ENCODE data around the gene CLSTN2.

The CLSTN2 gene

DNA sequence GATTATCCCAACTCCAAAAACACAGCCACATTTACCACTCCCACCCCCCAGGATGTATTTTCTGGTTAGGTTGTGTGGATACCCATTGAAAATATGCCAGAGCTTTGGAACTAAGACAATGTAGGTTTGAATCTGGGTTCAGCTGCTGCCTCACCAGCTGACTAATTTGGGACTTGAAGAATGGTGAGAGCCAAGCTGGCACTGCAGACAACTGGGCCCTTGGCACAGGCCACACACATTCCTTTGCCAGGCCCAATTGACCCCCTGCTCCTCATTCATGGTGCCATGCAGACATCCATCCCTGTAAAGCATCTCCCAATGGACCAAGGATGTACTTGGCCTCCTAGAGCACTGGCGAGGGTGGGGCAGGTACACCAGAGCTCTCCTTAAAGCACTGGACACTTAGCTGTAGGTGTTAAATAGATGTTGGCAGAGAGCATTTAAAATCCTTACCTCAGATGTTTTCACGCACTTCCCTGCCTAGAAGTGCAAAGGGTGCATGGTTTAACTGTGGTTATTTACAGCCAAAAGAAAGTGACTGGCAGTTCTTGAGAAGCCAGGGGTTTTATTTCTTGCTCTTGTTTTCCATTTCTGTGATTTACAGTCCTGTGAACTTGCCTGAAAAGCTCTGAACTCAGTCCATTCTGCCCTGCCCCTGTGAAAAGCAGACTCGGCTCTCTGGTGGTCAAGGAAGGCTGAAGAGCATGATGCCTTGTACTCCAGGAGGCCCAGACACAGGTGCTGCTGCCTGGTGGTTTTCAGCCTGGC is 138.5 kb downstream of the CLSTN2 start:
- no peak for TF ChIP-seq SP1 (IDR thresholded peaks at IDR 0.05)
- TF ChIP-seq, protein P1, sequence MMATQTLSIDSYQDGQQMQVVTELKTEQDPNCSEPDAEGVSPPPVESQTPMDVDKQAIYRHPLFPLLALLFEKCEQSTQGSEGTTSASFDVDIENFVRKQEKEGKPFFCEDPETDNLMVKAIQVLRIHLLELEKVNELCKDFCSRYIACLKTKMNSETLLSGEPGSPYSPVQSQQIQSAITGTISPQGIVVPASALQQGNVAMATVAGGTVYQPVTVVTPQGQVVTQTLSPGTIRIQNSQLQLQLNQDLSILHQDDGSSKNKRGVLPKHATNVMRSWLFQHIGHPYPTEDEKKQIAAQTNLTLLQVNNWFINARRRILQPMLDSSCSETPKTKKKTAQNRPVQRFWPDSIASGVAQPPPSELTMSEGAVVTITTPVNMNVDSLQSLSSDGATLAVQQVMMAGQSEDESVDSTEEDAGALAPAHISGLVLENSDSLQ (IDR thresholded peaks at IDR 0.05): no peak
- no peak for TF ChIP-seq FOXK2 (IDR thresholded peaks at IDR 0.05)
- no peak for TF ChIP-seq LEF1 (IDR thresholded peaks at IDR 0.05; ENCODE audit: borderline replicate concordance)
- no peak for TF ChIP-seq ZNF384 (IDR thresholded peaks at IDR 0.05)
- no peak for TF ChIP-seq SUZ12 (IDR thresholded peaks at IDR 0.05)
- no peak for TF ChIP-seq BHLHE40 (IDR thresholded peaks at IDR 0.05; ENCODE audit: borderline replicate concordance)
- TF ChIP-seq FOXA1 (IDR thresholded peaks at IDR 0.05): no peak
- no peak for TF ChIP-seq NFRKB (IDR thresholded peaks at IDR 0.05)
- no peak for TF ChIP-seq L3MBTL2 (conservative IDR thresholded peaks at IDR 0.05)
- TF ChIP-seq FOXM1 (IDR thresholded peaks at IDR 0.05; ENCODE audit: borderline replicate concordance): no peak
- TF ChIP-seq ELF4 (IDR thresholded peaks at IDR 0.05): no peak
- TF ChIP-seq TARDBP (IDR thresholded peaks at IDR 0.05): no peak
- no peak for DNase-seq (ENCODE audit: extremely low spot score)
- CTCF ChIA-PET: no interaction called here
- POLR2A ChIA-PET: no interaction called here

- ChIA-PET POLR2A (no interaction called here), CTCF (no interaction called here)
- DNase-seq (ENCODE audit: extremely low spot score): no peak
- no peak for TF ChIP-seq HDGF (IDR thresholded peaks at IDR 0.05; ENCODE audit: borderline replicate concordance)
- TF ChIP-seq ZNF384 (IDR thresholded peaks at IDR 0.05): no peak
- no peak for TF ChIP-seq TARDBP (IDR thresholded peaks at IDR 0.05)
- TF ChIP-seq SP1 (IDR thresholded peaks at IDR 0.05): no peak
These were observed 141.6 kb downstream of the CLSTN2 start for GRCh38 chr3:140076552-140076951.

DNA sequence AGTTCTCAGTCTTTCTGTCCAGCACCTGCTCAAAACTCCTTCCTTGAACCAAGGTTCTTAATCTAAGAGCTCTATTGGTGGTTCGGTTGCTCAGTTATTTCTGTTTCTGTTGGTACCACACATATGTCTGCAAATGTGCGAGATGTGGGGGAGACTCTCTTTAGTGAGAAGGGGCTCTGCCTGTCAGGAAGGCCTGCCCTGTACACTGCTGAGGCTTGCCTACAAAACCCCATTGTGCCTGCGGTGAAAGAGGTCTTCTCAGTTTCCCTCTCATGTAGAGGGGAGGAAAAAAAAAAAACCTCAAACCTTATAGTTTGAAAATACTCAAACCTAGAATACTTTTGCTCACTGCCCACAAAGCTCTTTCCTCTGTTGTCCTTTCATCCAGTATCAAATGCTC is 142.4 kb downstream of the CLSTN2 start:
- TF ChIP-seq NFRKB (IDR thresholded peaks at IDR 0.05): no peak
- TF ChIP-seq CTBP1 (IDR thresholded peaks at IDR 0.05; ENCODE audit: borderline replicate concordance): no peak
- TF ChIP-seq BHLHE40 (IDR thresholded peaks at IDR 0.05; ENCODE audit: borderline replicate concordance): no peak
- no peak for TF ChIP-seq TARDBP (IDR thresholded peaks at IDR 0.05)
- no peak for TF ChIP-seq SUZ12 (IDR thresholded peaks at IDR 0.05)
- TF ChIP-seq FOXM1 (IDR thresholded peaks at IDR 0.05; ENCODE audit: borderline replicate concordance): no peak
- no peak for TF ChIP-seq SP1 (IDR thresholded peaks at IDR 0.05)
- TF ChIP-seq LEF1 (IDR thresholded peaks at IDR 0.05; ENCODE audit: borderline replicate concordance): no peak
- TF ChIP-seq ARNT (IDR thresholded peaks at IDR 0.05): no peak
- no peak for TF ChIP-seq FOXA1 (IDR thresholded peaks at IDR 0.05)
- no peak for DNase-seq (ENCODE audit: extremely low spot score)
- POLR2A ChIA-PET: no interaction called here
- CTCF ChIA-PET: no interaction called here

DNA sequence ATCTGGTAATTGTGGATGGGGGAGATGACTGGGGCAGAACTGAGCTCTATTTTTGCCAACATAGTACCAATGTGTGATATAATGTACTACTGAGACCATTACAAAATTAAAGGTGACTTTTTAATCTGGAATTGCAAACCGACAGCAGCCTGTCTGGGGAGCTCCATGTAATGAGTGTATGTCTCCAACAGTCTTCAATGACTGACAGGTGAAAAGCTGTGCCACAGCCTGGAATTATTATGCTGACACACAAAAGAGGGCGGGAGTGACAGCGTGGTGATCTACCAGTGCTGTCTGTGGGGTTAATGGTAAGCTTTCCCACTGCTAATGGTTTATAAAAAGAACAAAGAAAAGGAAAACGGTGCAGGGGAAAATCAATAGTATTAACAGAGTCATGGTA is 143.4 kb downstream of the CLSTN2 start:
- POLR2A ChIA-PET: interaction anchor here (1.1 kb wide), 1 partner anchor 9 kb away, joined by 3 read pairs; no protein-coding TSS in a partner anchor
- TF ChIP-seq SP1 (IDR thresholded peaks at IDR 0.05): no peak
- TF ChIP-seq CTBP1 (IDR thresholded peaks at IDR 0.05; ENCODE audit: borderline replicate concordance): no peak
- TF ChIP-seq BHLHE40 (IDR thresholded peaks at IDR 0.05; ENCODE audit: borderline replicate concordance): no peak
- TF ChIP-seq SUZ12 (IDR thresholded peaks at IDR 0.05): no peak
- TF ChIP-seq L3MBTL2 (conservative IDR thresholded peaks at IDR 0.05): no peak
- TF ChIP-seq, protein P1 (IDR thresholded peaks at IDR 0.05): no peak
- TF ChIP-seq TARDBP (IDR thresholded peaks at IDR 0.05): no peak
- no peak for TF ChIP-seq FOXM1 (IDR thresholded peaks at IDR 0.05; ENCODE audit: borderline replicate concordance)
- TF ChIP-seq FOXA1 (IDR thresholded peaks at IDR 0.05): no peak
- no peak for TF ChIP-seq LEF1 (IDR thresholded peaks at IDR 0.05; ENCODE audit: borderline replicate concordance)
- no peak for TF ChIP-seq HDGF (IDR thresholded peaks at IDR 0.05; ENCODE audit: borderline replicate concordance)
- no peak for TF ChIP-seq ZNF384 (IDR thresholded peaks at IDR 0.05)
- no peak for DNase-seq (ENCODE audit: extremely low spot score)
- CTCF ChIA-PET: no interaction called here

DNA sequence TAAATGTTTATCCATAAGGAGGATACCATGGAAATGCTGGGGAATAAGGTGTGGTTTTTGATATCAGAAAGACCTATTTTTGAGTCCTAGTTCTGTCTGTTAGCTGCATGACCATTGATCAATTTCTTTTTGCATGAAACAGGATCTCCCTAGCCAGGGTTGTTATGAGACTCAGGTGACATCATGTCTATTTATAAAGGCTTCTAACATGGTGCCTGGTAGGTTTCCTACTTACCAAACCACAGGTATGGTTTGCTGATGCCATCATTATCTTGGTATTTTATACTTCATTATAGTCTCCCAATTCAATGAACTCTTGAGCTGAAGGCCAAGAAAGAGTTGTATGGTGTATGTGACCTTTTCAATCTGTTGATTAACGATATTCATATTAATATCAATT is 144.0 kb downstream of the CLSTN2 start:
- ChIA-PET CTCF (no interaction called here), POLR2A (interaction anchor here (1.1 kb wide), 1 partner anchor 8 kb away, joined by 3 read pairs; no protein-coding TSS in a partner anchor)
- no peak for DNase-seq (ENCODE audit: extremely low spot score)
- TF ChIP-seq ELF4 (IDR thresholded peaks at IDR 0.05) (no peak), CTBP1 (IDR thresholded peaks at IDR 0.05; ENCODE audit: borderline replicate concordance) (no peak), ARNT (IDR thresholded peaks at IDR 0.05) (no peak), HDGF (IDR thresholded peaks at IDR 0.05; ENCODE audit: borderline replicate concordance) (no peak), BHLHE40 (IDR thresholded peaks at IDR 0.05; ENCODE audit: borderline replicate concordance) (no peak), TARDBP (IDR thresholded peaks at IDR 0.05) (no peak), FOXA1 (IDR thresholded peaks at IDR 0.05) (no peak), LEF1 (IDR thresholded peaks at IDR 0.05; ENCODE audit: borderline replicate concordance) (no peak), NFRKB (IDR thresholded peaks at IDR 0.05) (no peak), FOXM1 (IDR thresholded peaks at IDR 0.05; ENCODE audit: borderline replicate concordance) (no peak)

GRCh38 chr3:140081887-140082286 is 146.9 kb downstream of the CLSTN2 start:
- TF ChIP-seq TARDBP (IDR thresholded peaks at IDR 0.05): no peak
- TF ChIP-seq, protein P1 (IDR thresholded peaks at IDR 0.05): 0 out of 2 replicates have a peak, but pooled peaks have one; percentile 19
- ChIA-PET CTCF (no interaction called here), POLR2A (no interaction called here)
- peak; percentile 9 for DNase-seq (ENCODE audit: extremely low spot score)

All from HEK293T (cell line).